Activated T-helper 17 cell treated with anti-CD3 and anti-CD28 coated beads, Interleukin-2, amount 50 U/mL, for 72 hours (primary cell): Measurements from ENCODE around the gene HELZ2. TPM values are rescaled to one million over a fixed set of nuclear protein-coding genes. Genes with fewer than 3 reads are reported as not detected.

Experiments used
- ATAC-seq: fragments of 150-1000 bp; cut with Tn5 transposase; replicated peaks from 2 replicates; pipeline ENCODE4 v1.10.0; 2021; ENCODE audit warnings: mild to moderate bottlenecking, moderate library complexity
- H3K27ac Mint-ChIP-seq: one replicate; pipeline ENCODE4 v1.8.0; 2022; ENCODE audit warnings: mixed read lengths
- H3K27me3 Mint-ChIP-seq: one replicate; pipeline ENCODE4 v1.8.0; 2022; ENCODE audit warnings: mixed read lengths
- H3K36me3 Mint-ChIP-seq: one replicate; pipeline ENCODE4 v1.8.0; 2022; ENCODE audit warnings: low read depth, mild to moderate bottlenecking, mixed read lengths
- H3K4me1 Mint-ChIP-seq: one replicate; pipeline ENCODE4 v1.8.0; 2022; ENCODE audit warnings: mixed read lengths
- H3K4me3 Mint-ChIP-seq: one replicate; pipeline ENCODE4 v1.8.0; 2022; ENCODE audit warnings: mild to moderate bottlenecking, mixed read lengths
- H3K9me3 Mint-ChIP-seq: one replicate; pipeline ENCODE4 v1.8.0; 2022; ENCODE audit warnings: mixed read lengths
- total RNA-seq, 2 donors: library from RNA; stranded (reverse); gene quantifications; one replicate each; pipeline ENCODE4 v1.2.3, GENCODE V29; 2022

HELZ2 gene
- total RNA-seq, 2 donors from 2014 or later = 8.2 to 12.6 TPM

GRCh38 chr20:63530788-63531160 is 43.3 kb downstream of the HELZ2 start:
- H3K4me3 Mint-ChIP-seq = no peak overlapping the region
- no peak for ATAC-seq
- H3K4me1 Mint-ChIP-seq = peaks cover 11% of the 10 kb centered on the region
- no peaks in the 10 kb centered on the region for H3K9me3 Mint-ChIP-seq
- H3K36me3 Mint-ChIP-seq = no peaks in the 10 kb centered on the region
- peaks cover 8% of the 10 kb centered on the region for H3K27me3 Mint-ChIP-seq
- no peak overlapping the region for H3K27ac Mint-ChIP-seq

DNA sequence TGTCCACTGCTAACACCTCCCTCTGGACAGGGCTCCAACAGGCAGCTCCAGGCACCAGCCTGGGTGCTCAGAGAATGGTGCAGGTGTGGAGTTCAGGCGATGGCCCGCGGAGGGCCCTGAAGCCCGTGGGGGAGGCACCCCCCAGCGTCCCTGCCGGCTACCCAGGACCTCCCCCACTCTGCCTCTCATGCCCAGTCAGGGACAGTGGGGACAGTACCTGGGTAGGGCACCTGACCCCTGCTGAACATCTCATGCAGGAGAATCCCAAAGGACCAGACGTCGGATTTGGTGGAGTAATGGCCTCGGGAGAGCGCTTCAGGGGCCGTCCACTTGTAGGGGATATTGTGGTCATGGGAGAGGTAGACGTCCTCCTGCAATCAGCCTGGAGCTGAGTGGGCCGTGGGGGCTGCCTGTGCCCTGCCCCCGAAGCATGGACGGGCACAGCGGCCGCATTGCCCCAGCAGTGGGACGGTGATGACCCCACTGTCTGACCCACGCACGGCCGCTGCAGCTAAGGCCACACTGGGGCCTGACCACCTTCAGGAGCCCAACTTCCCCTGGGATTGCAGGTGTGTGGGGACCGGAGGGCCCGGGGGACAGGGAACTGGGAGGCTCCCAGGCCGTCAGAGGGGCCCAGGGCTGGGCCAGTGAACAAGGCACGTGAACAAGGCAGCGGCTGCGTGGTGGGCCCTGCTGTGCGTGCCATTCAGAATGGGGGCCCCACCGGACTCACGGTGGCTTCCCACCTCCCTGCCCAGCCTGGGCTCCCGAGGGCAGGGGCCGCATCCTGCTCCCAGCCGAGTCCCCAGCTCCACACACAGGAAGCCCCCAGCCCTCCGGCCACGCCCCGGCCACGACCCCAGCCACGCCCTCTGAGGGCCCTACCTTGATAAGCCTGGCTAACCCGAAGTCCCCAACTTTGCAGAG is 43.9 kb downstream of the HELZ2 start:
- H3K4me3 Mint-ChIP-seq = no peak overlapping the region
- ATAC-seq = no peak
- H3K27me3 Mint-ChIP-seq = peaks cover 8% of the 10 kb centered on the region
- no peak overlapping the region for H3K27ac Mint-ChIP-seq
- H3K9me3 Mint-ChIP-seq = no peaks in the 10 kb centered on the region
- peaks cover 11% of the 10 kb centered on the region for H3K4me1 Mint-ChIP-seq
- H3K36me3 Mint-ChIP-seq = no peaks in the 10 kb centered on the region

- no peaks in the 10 kb centered on the region for H3K36me3 Mint-ChIP-seq
- ATAC-seq = no peak
- H3K4me1 Mint-ChIP-seq = peaks cover 11% of the 10 kb centered on the region
- H3K9me3 Mint-ChIP-seq = no peaks in the 10 kb centered on the region
- peaks cover 8% of the 10 kb centered on the region for H3K27me3 Mint-ChIP-seq
- no peak overlapping the region for H3K27ac Mint-ChIP-seq
- H3K4me3 Mint-ChIP-seq = no peak overlapping the region
Measured at GRCh38 chr20:63529180-63529860, 44.7 kb downstream of the HELZ2 start.

GRCh38 chr20:63527184-63527583 is 46.9 kb downstream of the HELZ2 start:
- no peak overlapping the region for H3K27ac Mint-ChIP-seq
- H3K4me3 Mint-ChIP-seq = no peak overlapping the region
- ATAC-seq = no peak
- H3K27me3 Mint-ChIP-seq = peaks cover 7% of the 10 kb centered on the region
- H3K36me3 Mint-ChIP-seq = peaks cover 17% of the 10 kb centered on the region
- H3K9me3 Mint-ChIP-seq = no peaks in the 10 kb centered on the region
- H3K4me1 Mint-ChIP-seq = peaks cover 18% of the 10 kb centered on the region

DNA sequence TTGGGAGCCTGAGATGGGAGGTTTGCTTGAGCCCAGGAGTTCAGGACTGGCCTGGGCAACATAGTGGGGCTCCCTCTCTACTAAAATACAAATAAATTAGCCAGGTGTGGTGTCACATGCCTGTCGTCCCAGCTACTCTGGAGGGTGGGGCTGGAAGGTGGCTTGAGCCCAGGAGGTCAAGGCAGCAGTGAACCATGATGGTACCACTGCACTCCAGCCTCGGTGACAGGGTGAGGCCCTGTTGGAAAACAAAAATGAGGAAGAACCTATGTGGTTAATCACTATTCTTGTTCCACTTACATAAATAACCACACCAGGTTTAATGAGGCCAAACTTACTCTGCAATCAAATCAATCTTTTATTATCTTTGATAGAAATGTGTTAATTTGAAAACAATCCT is 48.1 kb downstream of the HELZ2 start:
- Mint-ChIP-seq H3K36me3 (peaks cover 20% of the 10 kb centered on the region), H3K27me3 (peaks cover 3% of the 10 kb centered on the region), H3K9me3 (no peaks in the 10 kb centered on the region), H3K27ac (no peak overlapping the region), H3K4me3 (no peak overlapping the region), H3K4me1 (peaks cover 14% of the 10 kb centered on the region)
- ATAC-seq = no peak

DNA sequence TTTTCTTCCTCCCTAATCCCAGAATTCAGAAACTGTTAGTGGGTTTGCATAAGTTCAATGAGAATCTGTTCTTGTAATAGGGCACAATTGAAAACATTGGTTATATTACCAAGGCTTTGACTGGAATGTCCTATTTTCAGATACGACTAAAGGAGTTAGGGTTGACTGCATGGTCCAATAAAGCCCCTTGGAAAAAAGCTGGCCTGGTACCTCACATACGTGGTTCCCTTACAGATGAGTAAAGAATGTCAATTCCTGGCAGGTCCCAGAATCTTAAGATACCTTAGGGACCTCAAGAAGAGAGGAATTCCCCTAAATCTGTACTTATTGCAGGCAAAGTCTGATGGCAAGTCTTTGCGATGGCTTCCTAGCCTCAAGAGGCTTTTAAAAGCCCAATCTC is 48.9 kb downstream of the HELZ2 start:
- no peak overlapping the region for H3K4me3 Mint-ChIP-seq
- no peak for ATAC-seq
- peaks cover 20% of the 10 kb centered on the region for H3K36me3 Mint-ChIP-seq

More for the DNA sequence above, 48.9 kb downstream of the HELZ2 start:
- Mint-ChIP-seq H3K27ac (no peak overlapping the region), H3K4me1 (peaks cover 14% of the 10 kb centered on the region), H3K27me3 (peaks cover 3% of the 10 kb centered on the region), H3K9me3 (no peaks in the 10 kb centered on the region)

Other genes starting within 250 kb of the HELZ2 start
- not detected for gene CHRNA4, start 212.9 kb downstream of the HELZ2 start, total RNA-seq
- gene KCNQ2, start 101.6 kb downstream of the HELZ2 start, total RNA-seq = under 1 TPM in 1 of 2 donors, not detected in 1; 0.66 TPM
- 10 to 100 TPM in 1 of 2 donors, under 1 TPM in 1; 0.80 to 10.9 TPM for gene EEF1A2, start 75.2 kb downstream of the HELZ2 start, total RNA-seq
- gene PPDPF, start 53.5 kb downstream of the HELZ2 start, total RNA-seq = 10 to 100 TPM; 65.5 to 87.5 TPM
- 1 to 10 TPM in 1 of 2 donors, under 1 TPM in 1; 0.69 to 1.9 TPM for gene PTK6, start 36.9 kb downstream of the HELZ2 start, total RNA-seq
- gene SRMS, start 26.5 kb downstream of the HELZ2 start, total RNA-seq = not detected
- gene FNDC11, start 20.1 kb downstream of the HELZ2 start, total RNA-seq = under 1 TPM in 1 of 2 donors, not detected in 1; 0.40 TPM
- gene GMEB2, start 52.9 kb upstream of the HELZ2 start, total RNA-seq = 10 to 100 TPM; 11.5 to 19.6 TPM
- 10 to 100 TPM; 15.1 to 24.7 TPM for gene STMN3, start 79.2 kb upstream of the HELZ2 start, total RNA-seq
- 10 to 100 TPM; 41.8 to 51.8 TPM for gene RTEL1, start 84.1 kb upstream of the HELZ2 start, total RNA-seq
- gene TNFRSF6B, start 122.4 kb upstream of the HELZ2 start, total RNA-seq = not detected
- 10 to 100 TPM; 43.8 to 55.8 TPM for gene ARFRP1, start 133.7 kb upstream of the HELZ2 start, total RNA-seq
- 10 to 100 TPM; 18.3 to 24.7 TPM for gene ZGPAT, start 133.8 kb upstream of the HELZ2 start, total RNA-seq
- 10 to 100 TPM in 1 of 2 donors, 1 to 10 TPM in 1; 9.8 to 24.8 TPM for gene LIME1, start 162.4 kb upstream of the HELZ2 start, total RNA-seq
- gene SLC2A4RG, start 165.5 kb upstream of the HELZ2 start, total RNA-seq = 10 to 100 TPM; 30.5 to 35.1 TPM